Hypothalamus (tissue), 51 donors: ENCODE data around the gene BCL2L2.

Source experiments
- DNase-seq, 51 donors: peaks; one replicate each; lab custom pipeline; 2025; lab: John Stamatoyannopoulos, UW

Gene BCL2L2

DNA sequence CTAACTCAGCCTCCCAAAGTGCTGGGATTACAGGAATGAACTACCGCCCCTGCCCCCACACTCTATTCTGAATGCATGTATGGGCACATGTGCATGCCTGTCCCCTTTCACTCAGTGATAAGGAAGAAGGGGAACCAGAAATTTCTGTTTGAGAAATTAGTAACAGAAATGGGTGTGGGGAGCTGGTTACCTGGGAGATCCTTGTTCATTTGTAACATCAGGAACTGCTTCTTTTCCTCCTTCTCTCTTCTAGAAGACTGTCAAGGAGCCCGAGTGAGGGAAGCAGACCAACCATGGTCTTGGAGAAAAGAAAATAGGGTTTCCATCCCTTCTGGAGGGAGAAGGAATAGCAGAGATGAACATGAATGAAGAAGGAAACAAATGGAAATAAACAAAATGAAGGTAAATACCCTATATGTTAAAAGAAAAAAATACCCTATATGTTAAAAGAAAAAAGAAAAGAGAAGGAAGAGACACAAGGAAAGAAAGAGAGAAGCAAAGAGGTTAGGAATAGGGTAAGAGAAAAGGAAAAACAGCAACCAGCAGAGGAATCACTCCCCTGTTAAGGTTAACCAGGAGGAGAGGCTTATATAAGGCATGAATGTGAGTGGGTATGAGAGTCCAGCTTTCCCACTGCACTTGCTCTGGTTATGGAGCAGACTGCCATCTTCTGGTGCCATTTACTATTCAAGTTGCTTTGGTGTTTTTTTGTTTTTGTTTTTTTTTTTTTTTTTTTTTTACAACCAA, 7.2 kb upstream of the BCL2L2 start:
- DNase-seq: peak in 13 of 51 donors; percentile 9 to 37 (median 19)

DNA sequence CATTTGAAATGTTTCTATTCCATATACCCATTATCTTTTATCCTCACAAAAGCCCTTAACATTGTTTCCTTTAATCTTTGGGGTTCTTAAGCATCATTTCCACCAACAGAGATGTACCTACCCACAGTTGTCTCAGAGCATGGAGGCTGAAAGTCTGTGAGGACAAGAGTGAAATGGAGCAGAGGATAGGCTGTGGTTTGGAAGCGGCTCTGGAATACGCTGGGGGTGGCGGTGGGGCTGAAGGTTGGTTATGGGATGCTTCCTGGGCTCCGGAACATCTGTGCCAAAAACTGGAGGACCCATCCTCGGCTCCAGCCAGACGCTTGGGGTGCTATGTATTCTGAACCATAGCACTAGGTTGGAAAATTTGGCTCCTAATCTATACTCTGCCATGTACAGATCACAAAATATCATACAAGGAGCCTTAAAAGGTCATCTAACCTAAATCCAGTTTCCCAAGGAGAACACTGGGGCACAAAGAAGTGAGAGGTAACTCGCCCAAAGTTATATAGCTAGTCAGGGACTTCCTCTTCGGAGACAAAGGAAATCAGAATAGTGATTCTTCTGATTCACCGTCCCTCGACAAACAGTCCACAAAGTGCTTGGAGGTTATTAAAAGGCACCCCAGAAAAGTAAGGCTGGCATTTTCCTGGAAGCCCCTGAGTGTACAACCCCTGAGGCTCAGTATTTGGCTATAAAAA, 6.5 kb upstream of the BCL2L2 start:
- DNase-seq: peak in 2 of 51 donors; percentile 14 to 73

- peak in 13 of 51 donors; percentile 25 to 84 (median 43) for DNase-seq
Observed at GRCh38 chr14:23300687-23301223, 5.9 kb upstream of the BCL2L2 start.

- DNase-seq: peak; percentile 89 to 100 (median 98)
Observed at GRCh38 chr14:23301288-23301968, 5.2 kb upstream of the BCL2L2 start.

DNA sequence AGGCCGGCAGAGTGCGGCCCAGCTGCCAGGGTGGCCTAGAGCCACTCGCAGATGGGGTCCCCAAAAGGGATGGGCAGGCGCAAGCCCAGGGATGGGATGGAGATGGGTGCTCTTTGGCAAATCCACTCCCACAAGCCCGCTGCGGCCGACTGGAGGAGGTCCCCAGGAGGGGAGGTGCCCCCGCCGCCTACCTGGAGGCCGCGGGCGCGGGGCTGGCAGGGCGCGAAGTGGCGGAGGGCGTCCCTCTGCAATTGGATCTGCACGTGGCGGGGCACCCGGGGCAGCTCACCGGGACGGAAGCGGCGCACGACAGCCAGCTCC, 4.7 kb upstream of the BCL2L2 start:
- peak in 3 of 51 donors; percentile 66 to 92 (median 79) for DNase-seq

- peak in 41 of 51 donors; percentile 16 to 86 (median 60) for DNase-seq
Observed at GRCh38 chr14:23302290-23303225, 4.1 kb upstream of the BCL2L2 start, which contains the start of gene PPP1R3E. PPP1R3E (minus strand) TSS chr14:23302859; CDS start chr14:23302576, 283 bp downstream.

GRCh38 chr14:23307146-23307530, 505 bp downstream of the BCL2L2 start:
- peak in 1 of 51 donors; percentile 48 for DNase-seq

DNA sequence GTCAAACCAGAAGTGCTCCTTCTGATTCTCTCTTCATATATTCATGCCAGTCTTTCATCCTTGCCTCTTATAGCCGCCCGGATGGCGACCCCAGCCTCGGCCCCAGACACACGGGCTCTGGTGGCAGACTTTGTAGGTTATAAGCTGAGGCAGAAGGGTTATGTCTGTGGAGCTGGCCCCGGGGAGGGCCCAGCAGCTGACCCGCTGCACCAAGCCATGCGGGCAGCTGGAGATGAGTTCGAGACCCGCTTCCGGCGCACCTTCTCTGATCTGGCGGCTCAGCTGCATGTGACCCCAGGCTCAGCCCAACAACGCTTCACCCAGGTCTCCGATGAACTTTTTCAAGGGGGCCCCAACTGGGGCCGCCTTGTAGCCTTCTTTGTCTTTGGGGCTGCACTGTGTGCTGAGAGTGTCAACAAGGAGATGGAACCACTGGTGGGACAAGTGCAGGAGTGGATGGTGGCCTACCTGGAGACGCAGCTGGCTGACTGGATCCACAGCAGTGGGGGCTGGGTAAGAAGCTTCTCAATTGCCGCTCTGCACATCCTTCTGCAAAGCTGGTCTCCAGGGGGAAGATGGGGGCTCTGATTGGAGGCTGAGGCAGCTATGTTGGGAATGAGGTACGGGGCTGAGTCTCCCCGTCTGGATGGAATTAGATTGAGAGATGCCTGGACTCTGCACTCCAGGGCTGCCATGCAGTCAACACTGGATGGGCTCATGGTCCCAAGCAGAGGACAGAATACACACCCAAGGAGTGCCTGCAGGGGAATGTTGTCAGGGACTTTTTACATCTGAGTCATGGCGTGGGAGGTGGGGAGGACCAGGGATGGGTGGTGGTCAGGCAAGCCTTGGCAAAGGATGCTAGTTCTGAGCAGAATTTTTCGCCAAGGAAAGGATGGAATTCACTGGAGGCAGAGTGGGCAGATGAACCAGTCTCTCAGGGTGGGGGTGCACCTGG, 1.3 kb downstream of the BCL2L2 start:
- DNase-seq: no peak

DNA sequence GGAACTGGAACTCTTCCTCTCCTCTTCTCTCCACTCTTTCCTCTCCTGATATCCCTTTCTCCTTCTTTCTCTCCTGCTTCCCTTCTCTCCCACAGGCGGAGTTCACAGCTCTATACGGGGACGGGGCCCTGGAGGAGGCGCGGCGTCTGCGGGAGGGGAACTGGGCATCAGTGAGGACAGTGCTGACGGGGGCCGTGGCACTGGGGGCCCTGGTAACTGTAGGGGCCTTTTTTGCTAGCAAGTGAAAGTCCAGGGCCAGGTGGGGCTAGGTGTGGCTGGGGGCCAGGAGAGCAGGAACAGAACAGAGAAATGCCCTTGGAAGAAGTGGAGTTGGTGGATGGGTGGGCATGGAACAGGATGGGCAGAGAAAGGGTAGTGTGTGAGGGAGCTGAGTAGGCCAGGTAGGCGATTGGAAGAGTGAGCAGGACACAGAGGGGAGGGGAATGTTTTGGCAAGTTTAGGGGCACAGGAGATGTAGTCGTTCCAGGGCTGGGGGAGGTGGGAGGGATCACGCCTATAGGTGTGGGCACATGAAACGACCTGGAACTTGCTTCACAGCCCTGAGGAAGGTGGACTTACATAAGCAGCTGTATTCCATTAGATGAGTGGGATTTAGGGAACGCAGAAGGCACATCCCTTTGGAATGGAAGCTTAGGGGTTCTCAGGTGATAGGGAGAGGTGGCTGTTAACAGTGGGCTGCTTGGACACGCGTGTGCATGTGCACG, 2.2 kb downstream of the BCL2L2 start:
- no peak for DNase-seq

DNA sequence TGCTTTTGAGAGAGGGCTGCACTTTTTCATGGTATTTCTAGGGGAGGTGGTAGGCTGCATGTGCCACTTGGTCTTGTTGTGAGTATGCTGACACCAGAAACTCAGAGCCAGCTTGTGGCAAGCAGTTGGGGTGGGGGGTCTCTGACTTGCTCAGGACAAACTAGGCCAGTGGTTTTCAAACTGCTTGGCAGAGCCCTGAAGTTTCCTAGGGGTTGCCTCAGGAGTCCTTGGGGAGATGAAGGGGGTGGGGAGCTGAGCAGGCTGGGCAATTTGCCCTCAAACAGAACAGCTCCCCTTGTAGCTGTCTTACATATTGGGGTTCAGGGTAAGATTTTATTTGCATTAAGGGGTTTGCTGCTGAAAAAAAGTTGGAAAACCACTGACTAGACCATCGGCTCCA, 3.9 kb downstream of the BCL2L2 start:
- DNase-seq: no peak

GRCh38 chr14:23316300-23316699, 9.7 kb downstream of the BCL2L2 start:
- DNase-seq: no peak

- no peak for DNase-seq
Observed at GRCh38 chr14:23319746-23320583, 13.3 kb downstream of the BCL2L2 start.

DNA sequence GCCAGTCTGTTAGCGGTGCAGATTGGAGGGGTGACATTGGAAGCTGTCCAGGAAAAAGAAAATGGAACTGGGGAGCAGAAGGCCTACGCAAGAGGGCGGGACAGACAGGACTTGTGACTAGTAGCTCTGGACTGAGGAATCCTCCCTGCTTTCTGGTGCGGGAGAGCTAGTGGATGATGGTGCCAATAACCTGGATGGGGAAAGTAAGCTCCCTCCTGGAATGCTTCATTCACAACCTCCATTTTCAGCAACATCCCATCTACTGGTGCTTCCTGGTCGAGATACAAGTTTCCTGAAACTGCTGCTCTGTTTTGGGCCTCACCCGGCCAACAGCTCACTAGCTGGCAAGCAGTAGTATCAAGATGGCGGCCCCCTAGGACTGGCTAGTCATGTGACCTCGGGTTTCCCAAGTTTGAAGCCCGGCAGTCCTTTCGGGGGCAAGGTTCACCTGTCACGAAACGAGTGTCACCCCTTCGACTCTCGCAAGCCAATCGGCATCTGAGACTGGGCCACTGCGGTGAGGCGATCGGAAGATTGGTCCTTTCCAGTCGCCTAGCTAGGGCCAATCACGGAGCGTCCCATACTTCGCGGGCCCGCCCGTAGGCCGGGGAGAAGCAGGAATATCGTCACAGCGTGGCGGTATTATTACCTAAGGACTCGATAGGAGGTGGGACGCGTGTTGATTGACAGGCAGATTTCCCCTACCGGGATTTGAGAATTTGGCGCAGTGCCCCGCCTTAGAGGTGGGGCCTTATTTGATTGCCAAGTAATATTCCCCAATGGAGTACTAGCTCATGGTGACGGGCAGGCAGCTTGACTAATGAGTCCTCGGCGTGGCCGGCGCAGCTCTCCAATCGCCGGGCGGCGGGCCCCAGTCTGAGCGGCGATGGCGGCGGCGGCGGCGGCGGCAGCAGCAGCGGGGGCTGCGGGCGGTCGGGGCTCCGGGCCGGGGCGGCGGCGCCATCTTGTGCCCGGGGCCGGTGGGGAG, 14.2 kb downstream of the BCL2L2 start, which contains the start of gene PABPN1:
Gene PABPN1, plus strand, starts transcription at position 874 of the 988 bp plus-strand sequence. Its CDS starts 13 bp downstream, at position 887.
- DNase-seq: peak; percentile 89 to 100 (median 99)

DNA sequence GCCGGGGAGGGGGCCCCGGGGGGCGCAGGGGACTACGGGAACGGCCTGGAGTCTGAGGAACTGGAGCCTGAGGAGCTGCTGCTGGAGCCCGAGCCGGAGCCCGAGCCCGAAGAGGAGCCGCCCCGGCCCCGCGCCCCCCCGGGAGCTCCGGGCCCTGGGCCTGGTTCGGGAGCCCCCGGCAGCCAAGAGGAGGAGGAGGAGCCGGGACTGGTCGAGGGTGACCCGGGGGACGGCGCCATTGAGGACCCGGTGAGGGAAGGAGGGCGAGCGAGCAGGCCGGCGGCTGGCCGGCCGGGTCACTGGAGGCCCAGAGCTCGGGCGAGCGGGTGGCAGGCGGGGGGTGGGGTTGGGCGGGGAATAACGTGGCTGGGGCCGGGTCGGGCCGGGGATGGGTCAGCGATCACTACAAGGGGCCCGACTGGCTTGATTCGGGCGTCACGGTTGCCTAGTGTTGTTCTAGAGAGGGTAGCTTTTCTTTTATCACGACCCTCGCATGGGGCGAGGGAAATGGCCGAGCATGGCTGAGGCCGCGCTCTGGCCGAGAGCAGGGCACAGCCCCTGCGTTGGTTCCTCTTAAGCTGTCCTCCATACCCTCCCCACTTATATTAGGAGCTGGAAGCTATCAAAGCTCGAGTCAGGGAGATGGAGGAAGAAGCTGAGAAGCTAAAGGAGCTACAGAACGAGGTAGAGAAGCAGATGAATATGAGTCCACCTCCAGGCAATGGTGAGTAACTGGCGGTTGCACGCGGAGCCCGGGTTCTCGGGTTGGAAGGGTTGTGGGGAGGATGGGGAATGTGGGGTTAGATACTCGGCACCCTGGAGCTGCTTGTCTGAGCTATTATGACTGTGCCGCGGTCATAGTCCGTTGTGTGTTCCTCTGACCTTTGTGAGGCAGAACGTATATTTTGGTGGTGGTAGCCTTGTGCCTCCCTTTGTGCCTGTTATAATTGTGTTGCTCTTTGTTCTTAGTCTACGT, 15.2 kb downstream of the BCL2L2 start:
- peak in 22 of 51 donors; percentile 20 to 78 (median 66) for DNase-seq
